Testis (tissue), 3 donors: ENCODE measurements around the gene CYB561. TPM values are rescaled to one million over a fixed set of nuclear protein-coding genes. Genes with fewer than 3 reads are reported as not detected.
A peak's percentile ranks its signal among the peaks of the same experiment; 100 is the strongest.

Source experiments
- DNase-seq: peaks from one replicate; pipeline ENCODE4 v3.0.0-alpha.2; 2019
- H3K27ac ChIP-seq, 2 donors: fragments of 200-600 bp; sonication (generic); one replicate each; pipeline ENCODE4 v1.5.1; 2019
- H3K27me3 ChIP-seq: fragments of 200-600 bp; sonication (generic); one replicate; pipeline ENCODE4 v1.5.1; 2019
- H3K36me3 ChIP-seq: fragments of 200-600 bp; sonication (generic); one replicate; pipeline ENCODE4 v1.5.1; 2017; ENCODE audit warnings: low read depth; ENCODE audit errors: missing control alignments
- H3K4me1 ChIP-seq: fragments of 200-600 bp; sonication (generic); one replicate; pipeline ENCODE4 v1.5.1; 2019
- H3K4me3 ChIP-seq, 2 donors: fragments of 200-600 bp; sonication (generic); one replicate each; pipeline ENCODE4 v1.5.1; 2017 to 2019
- H3K9me3 ChIP-seq: fragments of 200-600 bp; sonication (generic); one replicate; pipeline ENCODE4 v1.5.1; 2017
- POLR2A ChIP-seq: fragments of 450-650 bp; IDR thresholded peaks from one replicate; pipeline ENCODE4 v1.6.1; 2017; ENCODE audit warnings: antibody characterized with exemption, mild to moderate bottlenecking, moderate library complexity
- WGBS, 2 donors: methylation state at CpG; one replicate each; pipeline ENCODE4 v1.1.5; 2018; 5-methylcytosine and 5-hydroxymethylcytosine counted together
- intact Hi-C: fragments of 100-400 bp; cut with DNase I; formaldehyde crosslinking; loops from one replicate; pipeline ENCODE4 v1.15.1; 2023; ENCODE audit warnings: low total_unique reads
- polyA plus RNA-seq: library from polyadenylated mRNA; stranded (reverse); fragments of 350-450 nt; fragmentation: Illumina TruSeq; extraction: RNeasy Lipid Tissue Mini Kit (QIAGEN cat#74804); gene quantifications from one replicate; pipeline ENCODE4 v1.2.3, GENCODE V29; 2014; ENCODE audit warnings: low read depth, low replicate concordance; ENCODE audit not compliant: insufficient read depth
- total RNA-seq, 2 donors: library from RNA; depleted of rRNA; stranded (reverse); fragments of >200 nt; gene quantifications; one replicate each; pipeline ENCODE4 v1.2.3, GENCODE V29; 2016
- TF ChIP-seq, protein P1 (sequence below), 3 experiments: fragments of 450-650 bp in 2 of 3; fragments of 200-600 bp in 1 of 3; sonication (generic) in 1 of 3; IDR thresholded peaks; one replicate each; pipeline ENCODE4 v1.5.1; 2016 to 2019; ENCODE audit warnings: antibody characterized with exemption in 3 of 3, mild to moderate bottlenecking in 2 of 3, moderate library complexity in 1 of 3

Gene CYB561
- total and polyA plus RNA-seq, 3 donors from 2014 or later: 17.6 to 20.7 (median 19.7) TPM

GRCh38 chr17:63407741-63408330 lies 38.3 kb downstream of the CYB561 start:
- no peaks in the 10 kb centered on the region for H3K36me3 ChIP-seq
- H3K4me1 ChIP-seq: no peaks in the 10 kb centered on the region
- no peak overlapping the region for H3K27ac ChIP-seq
- intact Hi-C loops: loop anchor here (10.0 kb wide), 1 partner anchor 703 kb away; no protein-coding TSS in a partner anchor
- no peaks in the 10 kb centered on the region for H3K9me3 ChIP-seq
- no peak for TF ChIP-seq POLR2A
- TF ChIP-seq, protein P1, sequence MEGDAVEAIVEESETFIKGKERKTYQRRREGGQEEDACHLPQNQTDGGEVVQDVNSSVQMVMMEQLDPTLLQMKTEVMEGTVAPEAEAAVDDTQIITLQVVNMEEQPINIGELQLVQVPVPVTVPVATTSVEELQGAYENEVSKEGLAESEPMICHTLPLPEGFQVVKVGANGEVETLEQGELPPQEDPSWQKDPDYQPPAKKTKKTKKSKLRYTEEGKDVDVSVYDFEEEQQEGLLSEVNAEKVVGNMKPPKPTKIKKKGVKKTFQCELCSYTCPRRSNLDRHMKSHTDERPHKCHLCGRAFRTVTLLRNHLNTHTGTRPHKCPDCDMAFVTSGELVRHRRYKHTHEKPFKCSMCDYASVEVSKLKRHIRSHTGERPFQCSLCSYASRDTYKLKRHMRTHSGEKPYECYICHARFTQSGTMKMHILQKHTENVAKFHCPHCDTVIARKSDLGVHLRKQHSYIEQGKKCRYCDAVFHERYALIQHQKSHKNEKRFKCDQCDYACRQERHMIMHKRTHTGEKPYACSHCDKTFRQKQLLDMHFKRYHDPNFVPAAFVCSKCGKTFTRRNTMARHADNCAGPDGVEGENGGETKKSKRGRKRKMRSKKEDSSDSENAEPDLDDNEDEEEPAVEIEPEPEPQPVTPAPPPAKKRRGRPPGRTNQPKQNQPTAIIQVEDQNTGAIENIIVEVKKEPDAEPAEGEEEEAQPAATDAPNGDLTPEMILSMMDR (IDR thresholded peaks at IDR 0.05): no peak
- H3K4me3 ChIP-seq: no peak overlapping the region
- H3K27me3 ChIP-seq: no peaks in the 10 kb centered on the region
- no peak for DNase-seq
- 91 to 93% methylated on average over 7 of the region's 7 CpGs for WGBS, 2 donors

DNA sequence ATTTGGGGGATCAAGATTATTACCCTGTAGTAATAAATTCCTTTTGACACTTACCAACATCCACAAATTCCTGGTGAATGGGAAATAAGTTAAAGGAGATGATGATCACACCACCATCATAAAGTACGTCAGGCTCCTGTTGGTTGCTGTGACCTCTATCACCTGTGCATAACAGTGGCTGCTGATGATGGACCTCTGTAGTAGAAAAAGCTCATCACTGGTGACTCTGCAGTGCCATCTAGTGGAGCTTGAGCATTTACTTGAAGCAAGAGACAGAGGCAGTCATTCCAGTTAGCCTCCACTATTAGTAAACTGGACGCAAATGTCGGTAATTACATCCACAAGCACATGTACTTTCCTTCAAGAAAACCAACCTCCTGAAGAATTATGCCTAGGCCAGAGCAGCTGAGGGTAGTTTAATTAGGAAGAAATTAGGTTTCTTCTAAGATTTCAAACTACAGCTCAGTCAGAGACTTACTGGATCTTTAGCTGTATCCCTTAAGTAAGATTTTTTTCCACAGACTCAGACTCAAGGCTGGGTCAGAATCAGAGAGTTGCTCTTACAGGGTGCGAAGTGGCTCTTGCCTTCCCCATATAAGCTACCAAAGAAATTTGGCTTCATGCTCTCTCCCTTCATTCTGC lies 39.3 kb downstream of the CYB561 start:
- Histone ChIP-seq H3K36me3 (no peaks in the 10 kb centered on the region), H3K4me3 (no peak overlapping the region), H3K27ac (no peak overlapping the region), H3K9me3 (no peaks in the 10 kb centered on the region), H3K27me3 (no peaks in the 10 kb centered on the region), H3K4me1 (no peaks in the 10 kb centered on the region)
- intact Hi-C loops: loop anchor here (10.0 kb wide), 1 partner anchor 702 kb away; no protein-coding TSS in a partner anchor
- WGBS, 2 donors: 38 to 68% methylated on average over 4 of the region's 4 CpGs
- TF ChIP-seq POLR2A: no peak
- TF ChIP-seq, protein P1 (IDR thresholded peaks at IDR 0.05): peak; percentile 75 to 88 (median 83)
- DNase-seq: peak; percentile 91

DNA sequence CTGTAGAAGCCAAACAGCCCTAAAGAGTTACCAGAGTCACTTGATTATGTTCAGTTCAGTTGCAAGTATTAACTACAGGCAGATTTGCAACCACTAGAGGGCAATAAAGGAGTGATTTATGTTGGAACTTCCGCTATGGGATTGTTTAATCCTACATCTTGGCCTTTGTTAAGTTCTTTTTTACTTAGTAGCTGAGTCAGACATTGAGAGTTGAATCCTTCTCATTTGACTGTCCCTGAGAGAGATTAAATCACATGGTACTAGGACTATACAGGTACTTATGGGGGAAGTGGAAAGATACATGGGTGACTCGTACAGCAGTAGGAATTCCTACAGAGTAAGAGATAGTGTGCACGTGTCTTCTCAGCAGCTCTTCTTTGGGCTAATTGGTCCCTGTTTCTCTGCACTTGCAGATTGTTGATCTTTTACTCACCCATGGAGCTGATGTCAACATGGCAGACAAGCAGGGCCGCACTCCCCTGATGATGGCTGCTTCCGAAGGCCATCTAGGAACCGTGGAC lies 40.3 kb downstream of the CYB561 start:
- DNase-seq: no peak
- H3K4me1 ChIP-seq: no peaks in the 10 kb centered on the region
- no peak overlapping the region for H3K27ac ChIP-seq
- intact Hi-C loops: loop anchor here (10.0 kb wide), 1 partner anchor 701 kb away; no protein-coding TSS in a partner anchor
- H3K27me3 ChIP-seq: no peaks in the 10 kb centered on the region
- H3K4me3 ChIP-seq: no peak overlapping the region
- 82 to 83% methylated on average over 6 of the region's 6 CpGs for WGBS, 2 donors
- no peaks in the 10 kb centered on the region for H3K9me3 ChIP-seq
- TF ChIP-seq, protein P1 (IDR thresholded peaks at IDR 0.05): peak; percentile 50 to 65 (median 50)
- no peak for TF ChIP-seq POLR2A
- H3K36me3 ChIP-seq: no peaks in the 10 kb centered on the region

GRCh38 chr17:63405020-63405419 lies 41.1 kb downstream of the CYB561 start:
- no peak for DNase-seq
- TF ChIP-seq, protein P1 (IDR thresholded peaks at IDR 0.05): no peak
- no peak for TF ChIP-seq POLR2A
- H3K9me3 ChIP-seq: no peaks in the 10 kb centered on the region
- no peak overlapping the region for H3K27ac ChIP-seq
- WGBS, 2 donors: 92 to 94% methylated on average over 8 to 9 of the region's 9 CpGs
- H3K4me3 ChIP-seq: no peak overlapping the region
- no peaks in the 10 kb centered on the region for H3K36me3 ChIP-seq
- intact Hi-C loops: loop anchor here (10.0 kb wide), 1 partner anchor 700 kb away; no protein-coding TSS in a partner anchor
- H3K4me1 ChIP-seq: no peaks in the 10 kb centered on the region
- no peaks in the 10 kb centered on the region for H3K27me3 ChIP-seq
